ENCODE results near the gene SCN2B. TPM values are rescaled to one million over a fixed set of nuclear protein-coding genes. Genes with fewer than 3 reads are reported as not detected.

The SCN2B gene
- total RNA-seq, 1 donor from 2014 or later: not detected

- no peak for DNase-seq (ENCODE audit: low spot score)
- no peak for ATAC-seq
Observed at GRCh38 chr11:118136801-118137200, 39.6 kb downstream of the SCN2B start.

GRCh38 chr11:118136341-118136740 lies 40.1 kb downstream of the SCN2B start:
- ATAC-seq (no peak), DNase-seq (ENCODE audit: low spot score) (no peak)

- no peak for ATAC-seq
- DNase-seq (ENCODE audit: low spot score): no peak
Observed at GRCh38 chr11:118135796-118136165, 40.7 kb downstream of the SCN2B start.

GRCh38 chr11:118135051-118135795 lies 41.2 kb downstream of the SCN2B start:
- ATAC-seq (no peak), DNase-seq (ENCODE audit: low spot score) (no peak)

GRCh38 chr11:118133816-118134215 lies 42.6 kb downstream of the SCN2B start:
- DNase-seq (ENCODE audit: low spot score) (no peak), ATAC-seq (no peak)

GRCh38 chr11:118132385-118133151 lies 43.9 kb downstream of the SCN2B start:
- DNase-seq (ENCODE audit: low spot score) (no peak), ATAC-seq (no peak)

- ATAC-seq (no peak), DNase-seq (ENCODE audit: low spot score) (no peak)
Observed at GRCh38 chr11:118129471-118130172, 46.8 kb downstream of the SCN2B start.

- peak; percentile 21 for ATAC-seq
Observed at GRCh38 chr11:118128721-118129470, 47.5 kb downstream of the SCN2B start.

GRCh38 chr11:118128310-118128709 lies 48.1 kb downstream of the SCN2B start:
- DNase-seq (ENCODE audit: low spot score) (no peak), ATAC-seq (no peak)

More at GRCh38 chr11:118128721-118129470, 47.5 kb downstream of the SCN2B start:
- no peak for DNase-seq (ENCODE audit: low spot score)

GRCh38 chr11:118126082-118126838 lies 50.2 kb downstream of the SCN2B start:
- no peak for DNase-seq (ENCODE audit: low spot score)
- ATAC-seq: no peak

- DNase-seq (ENCODE audit: low spot score): no peak
- no peak for ATAC-seq
Observed at GRCh38 chr11:118124929-118125535, 51.4 kb downstream of the SCN2B start.

GRCh38 chr11:118120793-118121192 lies 55.6 kb downstream of the SCN2B start:
- DNase-seq (ENCODE audit: low spot score) (no peak), ATAC-seq (no peak)

GRCh38 chr11:118117790-118118601 lies 58.4 kb downstream of the SCN2B start:
- ATAC-seq (no peak), DNase-seq (ENCODE audit: low spot score) (no peak)

GRCh38 chr11:118115048-118115447 lies 61.4 kb downstream of the SCN2B start:
- no peak for ATAC-seq

GRCh38 chr11:118114266-118114665 lies 62.2 kb downstream of the SCN2B start:
- ATAC-seq (no peak), DNase-seq (ENCODE audit: low spot score) (no peak)

More at GRCh38 chr11:118115048-118115447, 61.4 kb downstream of the SCN2B start:
- no peak for DNase-seq (ENCODE audit: low spot score)

GRCh38 chr11:118112711-118113430 lies 63.6 kb downstream of the SCN2B start:
- ATAC-seq (no peak), DNase-seq (ENCODE audit: low spot score) (no peak)

Measured in left lobe of liver (tissue), 2 donors.